Peyer's patch (tissue), 4 donors: Measurements from ENCODE around the gene ATP5F1E.

ENCODE experiments used
- CTCF ChIP-seq, 6 experiments: fragments of 450-650 bp in 4 of 6; fragments of 200-600 bp in 2 of 6; sonication (generic) in 1 of 6; IDR thresholded peaks; one replicate each; pipeline ENCODE4 v1.5.1; 2017 to 2019; ENCODE audit warnings: antibody characterized with exemption in 6 of 6, mild to moderate bottlenecking in 3 of 6, moderate library complexity in 1 of 6
- POLR2A ChIP-seq, 2 donors: fragments of 450-650 bp; IDR thresholded peaks; one replicate each; pipeline ENCODE4 v1.5.1; 2017; ENCODE audit warnings: antibody characterized with exemption in 2 of 2, mild to moderate bottlenecking in 2 of 2, moderate library complexity in 2 of 2

GRCh38 chr20:59013959-59014608, 18.1 kb downstream of the ATP5F1E start:
- TF ChIP-seq CTCF (IDR thresholded peaks at IDR 0.05) (no peak), POLR2A (IDR thresholded peaks at IDR 0.05) (no peak)
